GM18873 (cell line): ENCODE measurements around the gene DPAGT1.
A peak's percentile ranks its signal among the peaks of the same experiment; 100 is the strongest.
"Not testable (repeated sequence)": the region's sequence is repeated elsewhere in the genome, so short reads cannot be mapped to it uniquely, and the experiment has no call there.

Experiments used
- ATAC-seq: cut with Tn5 transposase; IDR thresholded peaks from one replicate; pipeline ENCODE4 v1.9.1; 2021; ENCODE audit warnings: mild to moderate bottlenecking, moderate library complexity, moderate number of reproducible peaks; ENCODE audit not compliant: unreplicated experiment, low FRiP score

DPAGT1 gene

GRCh38 chr11:119065369-119065768, 36.3 kb downstream of the DPAGT1 start:
- no peak for ATAC-seq

GRCh38 chr11:119062779-119063178, 38.9 kb downstream of the DPAGT1 start:
- ATAC-seq = no peak

DNA sequence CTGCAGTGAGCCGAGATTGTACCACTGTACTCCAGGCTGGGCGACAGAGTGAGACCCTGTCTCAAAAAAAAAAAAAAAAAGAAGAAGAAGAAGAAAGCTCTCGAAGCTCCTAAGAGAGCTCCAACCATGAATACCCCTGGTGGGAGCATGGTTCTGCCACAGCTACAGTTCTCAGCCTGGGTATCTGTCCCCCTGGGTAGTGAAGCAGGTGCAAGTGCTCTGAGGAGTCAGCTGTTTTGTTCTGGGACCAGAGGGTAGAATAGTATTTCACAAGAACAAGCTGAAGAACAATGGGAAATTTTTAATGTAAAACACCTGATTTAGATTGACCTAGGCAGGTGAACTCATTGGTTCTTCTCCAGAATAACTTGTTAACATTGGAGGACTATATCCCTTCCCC, 40.4 kb downstream of the DPAGT1 start:
- no peak for ATAC-seq

DNA sequence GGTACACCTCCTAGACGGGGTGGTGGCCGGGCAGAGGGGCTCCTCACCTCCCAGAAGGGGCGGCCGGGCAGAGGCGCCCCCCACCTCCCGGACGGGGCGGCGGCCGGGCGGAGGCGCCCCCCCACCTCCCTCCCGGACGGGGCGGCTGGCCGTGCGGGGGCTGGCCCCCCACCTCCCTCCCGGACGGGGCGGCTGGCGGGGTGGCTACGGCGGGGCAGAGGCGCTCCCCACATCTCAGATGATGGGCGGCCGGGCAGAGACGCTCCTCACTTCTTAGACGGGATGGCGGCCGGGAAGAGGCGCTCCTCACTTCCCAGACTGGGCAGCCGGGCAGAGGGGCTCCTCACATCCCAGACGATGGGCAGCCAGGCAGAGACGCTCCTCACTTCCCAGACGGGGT, 42.5 kb downstream of the DPAGT1 start:
- ATAC-seq = not testable (repeated sequence)

DNA sequence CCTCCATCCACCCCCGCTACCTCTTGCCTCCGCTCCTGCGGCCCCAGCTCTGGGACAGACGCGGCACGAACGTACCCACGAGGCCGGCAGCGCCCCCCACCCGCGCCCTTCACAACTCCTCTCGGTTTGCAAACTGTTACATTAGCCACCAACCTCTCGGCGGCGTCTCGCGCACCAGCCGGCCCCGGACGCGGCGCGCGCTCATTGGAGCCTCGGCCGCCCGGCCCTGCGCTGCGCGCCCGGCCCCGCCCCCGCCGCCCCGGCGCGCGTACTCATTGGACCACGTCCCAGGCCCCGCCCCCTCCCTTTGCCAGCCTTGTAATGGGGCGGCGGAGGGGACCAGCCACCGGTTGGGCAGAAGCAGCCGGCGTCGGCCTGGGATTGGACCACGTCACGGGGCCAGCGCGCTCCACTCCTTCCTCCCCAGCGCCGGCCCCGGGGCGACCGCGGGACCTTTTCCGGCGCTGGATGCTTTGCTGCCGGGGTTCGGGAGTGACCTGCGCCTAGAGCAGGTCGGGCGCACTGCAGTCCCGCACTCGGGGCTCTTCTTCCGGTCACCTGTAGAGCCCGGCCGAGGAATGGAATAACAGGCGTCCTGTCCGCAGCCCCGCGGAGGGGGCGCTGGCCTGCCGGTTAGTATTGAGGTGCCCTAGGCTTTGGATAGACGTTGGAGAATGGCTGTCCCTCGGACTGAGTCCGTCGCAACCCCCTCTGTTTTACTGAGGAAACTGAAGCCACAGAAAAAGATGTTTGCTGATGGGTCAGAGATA, 44.5 kb downstream of the DPAGT1 start, which contains the start of gene HYOU1:
HYOU1 (minus strand) TSS at position 206 of the 770 bp plus-strand sequence. CDS start 1,045 bp downstream, outside the sequence.
- ATAC-seq = peak; percentile 75

DNA sequence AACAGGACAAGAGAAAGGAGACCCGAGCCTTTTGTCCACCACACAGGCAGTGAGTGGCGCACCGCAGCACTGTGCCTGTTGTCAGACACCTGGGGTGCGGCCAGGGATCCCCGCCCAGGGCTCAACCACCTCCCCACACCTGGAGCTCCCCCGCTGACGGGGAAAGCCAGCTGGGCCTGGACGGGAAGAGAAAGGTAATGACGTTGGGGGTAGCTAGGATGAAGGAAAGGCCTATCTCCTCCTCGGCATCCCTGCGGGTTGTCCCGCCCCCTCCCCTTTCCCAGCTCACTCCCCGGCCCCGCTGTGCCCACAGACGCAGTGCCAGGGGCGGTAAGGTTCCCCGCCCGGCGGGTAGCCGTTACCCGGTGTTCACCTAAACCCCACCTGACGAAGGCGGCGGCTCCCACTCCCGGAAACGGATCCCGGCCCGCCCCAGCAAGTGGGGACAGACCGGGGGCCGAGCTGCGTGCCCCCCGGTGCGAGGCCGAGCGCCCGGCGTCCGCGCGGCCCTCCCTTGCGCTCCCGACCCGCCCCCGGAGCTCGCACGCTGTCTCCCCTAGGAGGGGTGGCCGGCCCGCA, 45.1 kb downstream of the DPAGT1 start:
- ATAC-seq = peak; percentile 3

- no peak for ATAC-seq
Observed at GRCh38 chr11:119055901-119056300, 45.8 kb downstream of the DPAGT1 start.

- no peak for ATAC-seq
Observed at GRCh38 chr11:119054418-119054817, 47.2 kb downstream of the DPAGT1 start.

DNA sequence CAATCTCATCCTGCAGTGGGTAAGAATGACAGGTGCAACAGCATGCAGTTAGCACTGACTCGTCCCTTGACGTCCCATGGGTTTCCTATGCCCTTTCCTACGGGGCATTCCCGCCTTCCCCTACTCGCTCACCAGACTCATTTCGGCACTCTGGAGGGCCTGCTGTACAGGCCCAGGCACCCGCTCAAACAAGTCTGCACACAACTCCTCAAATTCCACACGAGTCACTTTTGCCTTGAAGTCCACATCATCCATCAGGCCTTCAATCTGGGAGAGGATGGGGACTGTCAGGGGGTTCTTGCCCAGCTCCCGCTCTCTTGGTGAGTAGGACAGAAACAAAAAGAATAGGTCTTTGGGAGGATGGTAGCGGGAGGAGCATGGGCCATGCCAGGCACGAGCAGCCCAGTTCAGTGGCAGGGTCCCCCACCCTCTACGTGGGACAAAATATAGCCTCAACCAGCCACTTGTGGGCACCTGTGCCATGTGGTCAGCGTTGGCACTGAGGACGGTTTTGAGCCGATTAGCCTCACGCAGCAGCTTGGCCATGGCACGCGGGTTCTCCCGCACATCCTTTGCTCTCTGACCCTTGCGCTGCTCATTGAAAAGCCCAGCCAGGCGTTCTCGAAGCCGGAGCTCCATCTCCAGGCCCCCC, 49.4 kb downstream of the DPAGT1 start:
- ATAC-seq = no peak

DNA sequence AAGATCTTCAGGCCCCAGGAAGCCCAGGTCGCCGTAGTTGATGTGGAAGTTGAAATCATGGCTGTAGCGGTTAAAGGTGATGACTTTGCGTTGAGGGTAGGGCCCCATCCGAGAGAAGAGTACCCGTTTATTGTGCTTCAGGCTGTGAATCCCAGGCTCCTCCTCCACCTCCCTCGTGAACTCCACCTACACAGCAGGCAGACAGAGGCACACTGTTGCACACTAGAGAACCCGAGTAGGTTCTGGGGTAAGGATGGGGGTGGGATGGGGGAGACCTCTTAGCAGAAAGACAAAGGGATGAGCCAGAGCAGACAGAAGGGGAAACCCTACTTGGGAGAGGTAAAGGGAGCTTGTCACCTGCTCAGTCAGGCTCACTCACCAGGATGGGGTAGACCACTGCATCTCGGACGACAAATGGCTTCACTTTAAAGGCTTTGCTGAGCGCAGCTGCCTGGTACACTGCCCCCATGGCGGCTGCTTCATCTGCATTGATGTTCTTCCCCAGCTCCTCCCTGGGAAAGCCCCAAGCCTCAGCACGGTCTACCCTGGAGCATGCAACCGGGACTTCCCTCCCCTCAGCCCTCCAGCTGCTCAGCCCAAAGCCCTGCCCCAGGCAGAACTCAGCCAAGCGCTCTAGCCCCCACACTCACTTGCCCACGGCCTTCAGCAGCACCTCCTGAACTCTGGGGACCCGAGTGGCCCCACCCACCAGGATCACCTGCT, 50.1 kb downstream of the DPAGT1 start:
- ATAC-seq = no peak

GRCh38 chr11:119049081-119049480, 52.6 kb downstream of the DPAGT1 start:
- no peak for ATAC-seq

DNA sequence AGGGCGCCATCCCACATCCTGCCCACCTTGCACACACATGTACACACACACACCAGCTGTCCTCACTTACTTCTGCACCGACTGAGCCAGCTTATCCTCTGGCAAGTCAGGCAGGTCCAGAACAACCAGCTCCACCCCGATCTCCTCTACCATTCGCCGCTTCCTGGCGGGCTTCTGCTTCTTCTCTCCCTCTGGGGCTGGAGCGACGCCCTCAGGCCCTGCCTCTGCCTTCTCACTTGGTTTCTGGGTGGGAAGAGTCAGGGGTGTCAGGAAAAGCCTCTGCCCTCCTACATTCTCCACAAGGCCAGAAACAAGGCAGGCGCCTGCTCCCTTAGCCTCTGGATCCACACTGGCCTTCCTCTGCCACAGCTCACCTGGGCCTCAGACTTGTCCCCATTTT, 53.0 kb downstream of the DPAGT1 start:
- no peak for ATAC-seq

DNA sequence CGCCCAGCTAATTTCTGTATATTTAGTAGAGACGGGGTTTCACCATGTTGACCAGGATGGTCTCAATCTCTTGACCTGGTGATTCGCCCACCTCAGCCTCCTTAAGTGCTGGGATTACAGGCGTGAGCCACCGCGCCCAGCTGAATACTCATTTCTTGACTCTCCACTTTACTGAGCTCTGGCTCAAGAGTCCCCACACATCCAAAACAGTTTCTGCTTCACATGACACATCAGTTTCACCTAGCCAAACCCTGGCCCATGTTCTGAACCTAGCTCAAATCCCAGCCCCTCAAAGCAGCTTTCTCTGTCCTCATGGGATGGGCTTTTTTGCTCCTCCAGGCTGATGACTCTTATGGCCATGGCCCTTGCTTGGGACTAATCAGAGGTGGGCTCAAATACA, 54.4 kb downstream of the DPAGT1 start:
- ATAC-seq = no peak
